ENCODE measurements around the gene METTL26. TPM values are rescaled to one million over a fixed set of nuclear protein-coding genes. Genes with fewer than 3 reads are reported as not detected.
A peak's percentile ranks its signal among the peaks of the same experiment; 100 is the strongest.

METTL26 gene
- total RNA-seq, 1 donor from 2014 or later = 73.2 TPM

- H3K27me3 Mint-ChIP-seq (ENCODE audit: low read depth) = no peaks in the 10 kb centered on the region
- peak overlapping the region; percentile 73 for H3K27ac Mint-ChIP-seq
- peaks cover 20% of the 10 kb centered on the region for H3K4me1 Mint-ChIP-seq
- no peak for DNase-seq (ENCODE audit: low spot score in 2 of 2, unreplicated experiment in 2 of 2)
- peaks cover 11% of the 10 kb centered on the region for H3K36me3 Mint-ChIP-seq
- TF ChIP-seq CTCF (IDR thresholded peaks at IDR 0.05; ENCODE audit: unreplicated experiment) = no peak
- H3K9me3 Mint-ChIP-seq = no peaks in the 10 kb centered on the region
- H3K4me3 Mint-ChIP-seq = peak overlapping the region; percentile 78
These were observed 46.6 kb upstream of the METTL26 start for GRCh38 chr16:682493-683395.

- Mint-ChIP-seq H3K4me3 (peak overlapping the region; percentile 78), H3K27me3 (ENCODE audit: low read depth) (peaks cover under 1% of the 10 kb centered on the region), H3K9me3 (no peaks in the 10 kb centered on the region), H3K4me1 (peaks cover 20% of the 10 kb centered on the region), H3K36me3 (peaks cover 11% of the 10 kb centered on the region), H3K27ac (peak overlapping the region; percentile 39)
- no peak for DNase-seq (ENCODE audit: low spot score in 2 of 2, unreplicated experiment in 2 of 2)
- TF ChIP-seq CTCF (IDR thresholded peaks at IDR 0.05; ENCODE audit: unreplicated experiment) = no peak
These were observed 45.8 kb upstream of the METTL26 start for GRCh38 chr16:681746-682427.

GRCh38 chr16:680967-681745, 45.1 kb upstream of the METTL26 start:
- Mint-ChIP-seq H3K4me3 (peak overlapping the region; percentile 78), H3K36me3 (peaks cover 11% of the 10 kb centered on the region), H3K9me3 (no peaks in the 10 kb centered on the region), H3K27ac (peak overlapping the region; percentile 73), H3K4me1 (peaks cover 20% of the 10 kb centered on the region), H3K27me3 (ENCODE audit: low read depth) (peaks cover 5% of the 10 kb centered on the region)
- no peak for DNase-seq (ENCODE audit: low spot score in 2 of 2, unreplicated experiment in 2 of 2)
- no peak for TF ChIP-seq CTCF (IDR thresholded peaks at IDR 0.05; ENCODE audit: unreplicated experiment)

GRCh38 chr16:680625-680945, 44.5 kb upstream of the METTL26 start:
- peaks cover 5% of the 10 kb centered on the region for H3K27me3 Mint-ChIP-seq (ENCODE audit: low read depth)
- TF ChIP-seq CTCF (IDR thresholded peaks at IDR 0.05; ENCODE audit: unreplicated experiment) = no peak
- peaks cover 9% of the 10 kb centered on the region for H3K36me3 Mint-ChIP-seq
- no peak for DNase-seq (ENCODE audit: low spot score in 2 of 2, unreplicated experiment in 2 of 2)
- no peaks in the 10 kb centered on the region for H3K9me3 Mint-ChIP-seq
- H3K27ac Mint-ChIP-seq = no peak overlapping the region
- peak overlapping the region; percentile 78 for H3K4me3 Mint-ChIP-seq
- H3K4me1 Mint-ChIP-seq = peaks cover 20% of the 10 kb centered on the region

- Mint-ChIP-seq H3K4me3 (peak within 1 kb of the TSS; percentile 78), H3K36me3 (peaks cover 9% of the 10 kb centered on the region), H3K9me3 (no peaks in the 10 kb centered on the region), H3K27me3 (ENCODE audit: low read depth) (peaks cover 8% of the 10 kb centered on the region), H3K27ac (peak within 1 kb of the TSS; percentile 90), H3K4me1 (peaks cover 20% of the 10 kb centered on the region)
- no peak for TF ChIP-seq CTCF (IDR thresholded peaks at IDR 0.05; ENCODE audit: unreplicated experiment)
- DNase-seq (ENCODE audit: low spot score in 2 of 2, unreplicated experiment in 2 of 2) = peak; percentile 92 to 94
These were observed 43.9 kb upstream of the METTL26 start, which contains the start of gene STUB1 for GRCh38 chr16:679814-680624. Gene STUB1, plus strand, starts transcription at chr16:680410. Its CDS starts 116 bp downstream, at chr16:680526.

Measured in mesothelial cell of epicardium (in vitro differentiated cells).